Common myeloid progenitor, CD34-positive (primary cell): ENCODE measurements around the gene SUGCT.

ENCODE experiments used
- CTCF ChIA-PET: fragments of 350-600 bp; sonication (Branson Sonifier 250); formaldehyde crosslinking; loops from one replicate; lab custom pipeline; 2021; ENCODE audit warnings: antibody characterized with exemption; lab: Charles Lee
- POLR2A ChIA-PET: fragments of 350-600 bp; sonication (Branson Sonifier 250); formaldehyde crosslinking; loops from one replicate; lab custom pipeline; 2021; ENCODE audit warnings: antibody characterized with exemption; lab: Charles Lee
- DNase-seq, 3 donors: peaks; one replicate each; pipeline versions ENCODE4 v3.0.0 to v3.0.0-alpha.2; 2013
- H3K27ac ChIP-seq, 2 experiments: 1 replicate in 1 of 2; 2 replicates in 1 of 2; pipeline ENCODE4 v1.7.0; 2013; ENCODE audit warnings: inconsistent platforms in 2 of 2, low read length in 2 of 2, mild to moderate bottlenecking in 2 of 2, low read depth in 1 of 2, moderate library complexity in 1 of 2; ENCODE audit not compliant: severe bottlenecking in 2 of 2, insufficient read depth in 1 of 2, poor library complexity in 1 of 2
- H3K27me3 ChIP-seq, 5 experiments: replicated peaks in 2 of 5; 1 replicate in 3 of 5; 2 replicates in 2 of 5; pipeline versions ENCODE4 v1.6.1 to v1.7.0; 2013; ENCODE audit warnings: low read length in 4 of 5, mild to moderate bottlenecking in 2 of 5, moderate library complexity in 2 of 5, inconsistent platforms in 1 of 5; ENCODE audit not compliant: insufficient read depth in 5 of 5, control insufficient read depth in 4 of 5
- H3K36me3 ChIP-seq, 4 experiments: 1 replicate in 2 of 4; 2 replicates in 2 of 4; pipeline versions ENCODE4 v1.6.1 to v1.7.0; 2013; ENCODE audit warnings: low read length in 3 of 4, control low read depth in 1 of 4, mild to moderate bottlenecking in 1 of 4; ENCODE audit not compliant: control insufficient read depth in 4 of 4, insufficient read depth in 4 of 4
- H3K4me1 ChIP-seq, 4 experiments: 1 replicate in 3 of 4; 2 replicates in 1 of 4; pipeline versions ENCODE4 v1.6.1 to v1.7.1; 2013; ENCODE audit warnings: low read length in 3 of 4, mild to moderate bottlenecking in 3 of 4, control low read depth in 1 of 4, inconsistent platforms in 1 of 4, moderate library complexity in 1 of 4; ENCODE audit not compliant: control insufficient read depth in 4 of 4, insufficient read depth in 4 of 4; ENCODE audit errors: control extremely low read depth in 1 of 4
- H3K4me3 ChIP-seq, 7 experiments: 1 replicate in 4 of 7; 2 replicates in 3 of 7; pipeline versions ENCODE4 v1.5.1 to v1.7.0; 2013; ENCODE audit warnings: mild to moderate bottlenecking in 7 of 7, low read length in 6 of 7, moderate library complexity in 6 of 7, inconsistent platforms in 2 of 7, low read depth in 2 of 7, control low read depth in 1 of 7; ENCODE audit not compliant: insufficient read depth in 4 of 7, control insufficient read depth in 1 of 7; ENCODE audit errors: extremely low read depth in 1 of 7
- H3K9me3 ChIP-seq, 5 experiments: 1 replicate in 4 of 5; 2 replicates in 1 of 5; pipeline versions ENCODE4 v1.6.1 to v1.7.1; 2013; ENCODE audit warnings: low read length in 4 of 5, mild to moderate bottlenecking in 2 of 5, inconsistent platforms in 1 of 5, low read depth in 1 of 5, moderate library complexity in 1 of 5; ENCODE audit not compliant: control insufficient read depth in 4 of 5, insufficient read depth in 2 of 5; ENCODE audit errors: control extremely low read depth in 1 of 5
- WGBS: methylation state at CpG from one replicate; pipeline ENCODE4 v1.1.5; 2013; ENCODE audit not compliant: insufficient coverage; 5-methylcytosine and 5-hydroxymethylcytosine counted together

The SUGCT gene

DNA sequence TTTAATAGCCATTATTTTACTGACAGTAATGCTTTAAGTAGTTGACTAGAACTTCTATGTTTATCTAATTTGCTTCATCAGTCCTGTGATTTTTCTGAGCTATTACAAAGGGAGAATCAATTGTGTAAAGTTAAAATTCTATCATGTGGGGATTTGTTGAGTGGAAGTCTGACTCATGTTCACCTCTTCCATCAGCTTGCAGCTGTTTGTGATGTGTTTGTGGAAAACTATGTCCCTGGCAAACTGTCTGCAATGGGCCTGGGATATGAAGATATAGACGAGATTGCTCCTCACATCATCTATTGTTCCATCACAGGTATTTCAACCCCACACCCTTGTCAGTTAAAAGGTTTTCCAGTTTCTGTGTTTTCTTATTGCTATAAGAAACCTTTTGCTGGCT is 59.9 kb downstream of the SUGCT start:
- H3K4me3 ChIP-seq = no peak overlapping the region
- POLR2A ChIA-PET = no interaction called here
- H3K27ac ChIP-seq = no peak overlapping the region
- CTCF ChIA-PET = no interaction called here
- H3K4me1 ChIP-seq = no peaks in the 10 kb centered on the region
- no peaks in the 10 kb centered on the region for H3K36me3 ChIP-seq
- no CpG with 5 or more reads among the region's 1 CpG for WGBS
- H3K9me3 ChIP-seq = no peaks in the 10 kb centered on the region
- no peak for DNase-seq
- no peaks in the 10 kb centered on the region for H3K27me3 ChIP-seq

DNA sequence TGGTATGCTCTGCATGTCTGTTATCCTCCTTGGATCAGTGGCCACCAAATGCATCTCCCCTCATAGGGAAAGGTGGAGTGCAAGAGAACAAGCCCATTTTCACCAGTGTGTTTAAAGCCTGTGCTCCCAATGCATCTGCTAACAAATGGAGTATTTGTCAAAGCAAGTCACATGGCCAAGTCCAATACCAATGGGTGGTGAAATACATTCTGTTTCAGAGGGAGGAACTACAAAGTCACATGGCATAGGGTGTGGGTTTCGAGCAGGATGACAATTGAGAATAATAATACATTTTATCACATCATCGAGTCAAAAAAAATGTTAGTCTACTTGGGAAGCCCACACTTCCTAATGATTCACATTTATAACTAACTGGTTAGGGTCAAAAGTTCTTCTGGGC is 62.7 kb downstream of the SUGCT start:
- no peak for DNase-seq
- ChIA-PET POLR2A (no interaction called here), CTCF (no interaction called here)
- Histone ChIP-seq H3K4me1 (no peaks in the 10 kb centered on the region), H3K4me3 (no peak overlapping the region), H3K27me3 (no peaks in the 10 kb centered on the region), H3K9me3 (no peaks in the 10 kb centered on the region), H3K27ac (no peak overlapping the region), H3K36me3 (no peaks in the 10 kb centered on the region)
- no CpG with 5 or more reads among the region's 2 CpGs for WGBS

DNA sequence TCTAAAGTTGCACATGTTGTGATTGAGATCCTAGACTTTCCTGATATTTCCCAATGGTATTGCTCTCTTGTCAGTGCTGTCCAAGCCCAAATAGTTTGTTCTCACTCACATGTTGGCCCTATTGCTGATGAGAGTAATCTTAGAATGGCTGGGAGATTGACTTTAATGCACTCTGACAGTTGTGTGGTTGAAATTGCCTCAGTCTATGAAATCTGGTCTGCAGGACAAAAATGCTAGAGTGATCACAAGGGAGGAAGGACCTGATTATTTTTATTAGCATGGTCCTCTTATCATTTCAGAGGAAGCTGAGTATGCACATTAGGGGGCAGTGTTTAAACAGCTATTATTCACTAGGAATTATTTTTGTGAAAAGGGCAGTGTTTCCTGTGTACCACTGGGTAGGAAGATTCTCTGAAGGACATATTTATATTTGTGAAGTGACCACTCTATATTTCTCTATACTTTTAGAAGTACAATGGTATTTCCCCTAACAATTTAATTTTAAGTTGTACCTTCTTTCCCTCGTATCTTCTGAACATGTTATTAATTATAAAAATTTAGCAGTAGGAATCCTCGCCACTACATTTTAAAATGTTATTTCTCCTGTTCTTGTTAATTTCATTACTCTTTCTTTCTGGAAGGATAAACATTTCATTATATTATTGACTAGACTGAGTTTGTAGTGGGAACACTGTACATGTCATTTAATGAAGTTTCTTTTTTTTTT is 64.4 kb downstream of the SUGCT start:
- no peak overlapping the region for H3K4me3 ChIP-seq
- no peaks in the 10 kb centered on the region for H3K36me3 ChIP-seq
- ChIA-PET CTCF (interaction anchor here (0.8 to 1.0 kb wide), 2 partner anchors 14 to 21 kb away, joined by 3 to 5 read pairs; no protein-coding TSS in a partner anchor), POLR2A (no interaction called here)
- H3K9me3 ChIP-seq = no peaks in the 10 kb centered on the region
- peak in 2 of 3 donors; percentile 2 to 5 for DNase-seq
- no peaks in the 10 kb centered on the region for H3K27me3 ChIP-seq
- no CpG with 5 or more reads among the region's 2 CpGs for WGBS
- no peak overlapping the region for H3K27ac ChIP-seq
- H3K4me1 ChIP-seq = no peaks in the 10 kb centered on the region

DNA sequence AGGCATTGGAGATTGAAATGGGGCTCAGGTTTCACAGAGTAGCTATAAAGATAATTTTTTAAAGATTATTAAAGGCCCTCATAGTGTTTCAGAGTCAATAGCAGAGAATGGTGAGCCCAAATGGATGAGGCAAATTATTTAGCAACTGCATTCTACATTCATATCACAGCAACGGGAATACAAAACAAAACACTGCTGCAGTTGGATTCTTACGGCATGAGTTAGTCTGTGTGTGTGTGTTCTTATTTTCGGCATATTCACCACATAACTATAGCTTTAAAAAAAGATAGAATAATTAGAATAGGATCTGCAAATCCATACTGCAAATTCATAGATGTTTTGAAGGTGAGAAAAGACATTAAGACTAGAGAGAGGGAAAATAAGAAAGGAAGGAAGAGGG is 66.0 kb downstream of the SUGCT start:
- no peak for DNase-seq
- H3K27ac ChIP-seq = no peak overlapping the region
- H3K9me3 ChIP-seq = no peaks in the 10 kb centered on the region
- H3K4me3 ChIP-seq = no peak overlapping the region
- CTCF ChIA-PET = no interaction called here
- no CpG with 5 or more reads among the region's 3 CpGs for WGBS
- H3K36me3 ChIP-seq = no peaks in the 10 kb centered on the region
- POLR2A ChIA-PET = no interaction called here
- no peaks in the 10 kb centered on the region for H3K4me1 ChIP-seq
- no peaks in the 10 kb centered on the region for H3K27me3 ChIP-seq

DNA sequence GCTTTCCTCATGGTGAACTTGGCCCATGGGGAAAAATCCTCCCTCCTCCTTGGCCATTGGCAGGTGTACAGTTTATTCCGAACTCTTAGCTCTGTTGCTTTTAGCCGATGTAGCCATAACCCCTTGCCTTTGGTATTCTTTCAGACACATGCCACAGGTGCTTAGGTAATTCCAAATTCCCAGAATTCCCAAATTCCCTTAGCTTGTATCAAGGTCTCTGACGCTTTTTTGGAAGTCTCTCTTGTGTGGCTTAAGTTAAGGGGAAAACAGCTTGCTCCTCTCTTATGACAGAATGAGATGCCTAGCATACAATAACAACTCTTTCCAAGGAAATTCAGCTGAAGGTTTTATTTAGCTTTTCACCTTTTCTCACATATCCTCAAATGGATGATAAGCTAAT is 68.0 kb downstream of the SUGCT start:
- DNase-seq = no peak
- Histone ChIP-seq H3K27me3 (no peaks in the 10 kb centered on the region), H3K4me3 (no peak overlapping the region), H3K4me1 (no peaks in the 10 kb centered on the region), H3K9me3 (no peaks in the 10 kb centered on the region), H3K27ac (no peak overlapping the region), H3K36me3 (no peaks in the 10 kb centered on the region)
- 93% methylated on average over 3 of the region's 3 CpGs for WGBS
- POLR2A ChIA-PET = no interaction called here
- CTCF ChIA-PET = no interaction called here

DNA sequence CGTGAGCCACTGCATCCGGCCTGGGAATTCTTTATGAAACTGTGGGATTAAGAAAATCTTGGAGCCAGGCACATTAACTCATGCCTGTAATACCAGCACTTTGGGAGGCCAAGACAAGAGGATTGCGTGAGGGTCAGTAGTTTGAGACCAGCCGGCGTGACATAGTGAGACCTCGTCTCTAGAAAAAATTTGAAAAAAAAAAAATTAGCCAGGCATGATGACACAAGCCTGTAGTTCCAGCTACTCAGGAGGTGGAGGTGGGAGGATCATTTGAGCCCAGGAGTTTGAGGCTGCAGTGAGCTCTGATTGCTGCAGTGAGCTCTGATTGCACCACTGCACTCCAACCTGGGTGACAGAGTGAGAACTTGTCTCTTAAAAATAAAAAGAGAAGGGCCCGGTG is 69.8 kb downstream of the SUGCT start:
- no peaks in the 10 kb centered on the region for H3K36me3 ChIP-seq
- WGBS = 98% methylated on average over 6 of the region's 7 CpGs
- H3K9me3 ChIP-seq = no peaks in the 10 kb centered on the region
- POLR2A ChIA-PET = interaction anchor here (0.6 kb wide), 1 partner anchor 1160 kb away, joined by 4 read pairs; no protein-coding TSS in a partner anchor
- no peaks in the 10 kb centered on the region for H3K4me1 ChIP-seq
- H3K27ac ChIP-seq = no peak overlapping the region
- no peak for DNase-seq
- CTCF ChIA-PET = no interaction called here
- H3K4me3 ChIP-seq = no peak overlapping the region
- H3K27me3 ChIP-seq = no peaks in the 10 kb centered on the region

DNA sequence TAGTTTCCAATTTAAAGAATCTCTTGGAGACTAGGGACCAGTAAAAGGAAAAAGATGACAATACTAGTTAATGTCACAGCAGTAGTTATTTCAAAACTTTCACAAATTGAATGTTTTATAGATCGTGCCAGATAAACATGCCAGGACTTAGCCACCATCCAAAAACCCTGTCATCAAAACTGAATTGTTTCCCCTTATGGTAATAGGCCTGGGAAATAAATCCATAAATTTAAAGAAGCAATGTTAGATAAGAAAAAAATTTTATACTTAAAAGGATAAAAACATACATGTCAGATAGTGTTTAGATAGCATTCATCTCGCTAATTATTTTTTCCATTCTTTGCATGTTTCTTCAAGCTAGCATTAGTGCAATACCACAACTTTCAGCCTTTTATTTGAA is 71.2 kb downstream of the SUGCT start:
- Histone ChIP-seq H3K4me3 (no peak overlapping the region), H3K36me3 (no peaks in the 10 kb centered on the region), H3K27me3 (no peaks in the 10 kb centered on the region), H3K9me3 (no peaks in the 10 kb centered on the region), H3K4me1 (no peaks in the 10 kb centered on the region), H3K27ac (no peak overlapping the region)
- no CpG with 5 or more reads among the region's 2 CpGs for WGBS
- no peak for DNase-seq
- ChIA-PET POLR2A (no interaction called here), CTCF (interaction anchor here (1.2 kb wide), 1 partner anchor 18 kb away, joined by 4 read pairs; no protein-coding TSS in a partner anchor)
